Measurements from ENCODE around the gene KANSL1L. TPM values are rescaled to one million over a fixed set of nuclear protein-coding genes. Genes with fewer than 3 reads are reported as not detected.
A peak's percentile ranks its signal among the peaks of the same experiment; 100 is the strongest.

The KANSL1L gene
- total and polyA plus RNA-seq, 10 of the 15 experiments (the other 5 are each of a cell fraction or from before 2014, with no cell fraction given): 1.2 to 9.5 (median 3.7) TPM

DNA sequence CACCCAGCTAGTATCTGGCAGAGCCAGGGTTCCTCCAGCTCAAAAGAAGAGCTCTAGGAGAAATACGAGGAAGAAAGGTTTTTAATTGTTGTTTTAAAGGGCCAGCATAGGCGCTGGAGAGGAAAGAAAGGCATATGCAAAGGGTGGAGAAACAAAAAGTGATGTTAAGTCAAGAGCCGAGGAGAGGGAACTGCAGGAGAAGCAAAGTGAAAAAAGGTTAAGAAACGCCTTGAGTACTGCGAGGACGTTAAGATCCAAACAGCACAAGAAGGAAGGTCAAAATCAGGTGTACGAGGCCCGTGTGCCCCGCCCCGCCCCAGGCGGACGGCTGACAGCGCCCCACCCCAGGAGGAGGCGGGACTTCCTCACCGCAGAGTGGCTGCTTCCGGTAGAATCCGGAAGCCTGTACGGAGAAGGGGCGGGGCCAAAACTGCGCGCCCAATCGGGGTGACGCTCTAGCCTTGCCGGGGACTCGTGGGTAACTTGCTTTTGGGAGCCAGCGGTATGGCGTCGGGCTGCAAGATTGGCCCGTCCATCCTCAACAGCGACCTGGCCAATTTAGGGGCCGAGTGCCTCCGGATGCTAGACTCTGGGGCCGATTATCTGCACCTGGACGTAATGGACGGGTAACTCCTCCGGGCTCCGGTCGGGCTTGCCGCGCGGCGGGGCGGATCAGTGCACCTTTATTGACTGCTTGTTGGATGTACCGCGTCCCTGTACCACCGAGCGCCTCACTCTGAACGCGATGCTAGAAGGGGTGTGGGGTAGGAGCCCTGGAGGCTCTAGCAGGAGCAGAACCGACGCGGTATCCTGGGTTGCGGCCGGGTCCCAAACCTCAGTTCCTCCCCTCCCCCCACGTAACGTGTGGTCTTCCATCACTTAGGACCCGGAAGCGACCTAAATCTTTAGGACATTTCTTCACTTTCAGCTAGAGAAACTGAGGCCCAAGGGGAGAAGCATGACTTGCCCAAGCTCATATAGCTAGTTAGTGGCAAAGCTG, 168.8 kb downstream of the KANSL1L start, which contains the start of gene RPE (continued):
- TF ChIP-seq, protein P1, sequence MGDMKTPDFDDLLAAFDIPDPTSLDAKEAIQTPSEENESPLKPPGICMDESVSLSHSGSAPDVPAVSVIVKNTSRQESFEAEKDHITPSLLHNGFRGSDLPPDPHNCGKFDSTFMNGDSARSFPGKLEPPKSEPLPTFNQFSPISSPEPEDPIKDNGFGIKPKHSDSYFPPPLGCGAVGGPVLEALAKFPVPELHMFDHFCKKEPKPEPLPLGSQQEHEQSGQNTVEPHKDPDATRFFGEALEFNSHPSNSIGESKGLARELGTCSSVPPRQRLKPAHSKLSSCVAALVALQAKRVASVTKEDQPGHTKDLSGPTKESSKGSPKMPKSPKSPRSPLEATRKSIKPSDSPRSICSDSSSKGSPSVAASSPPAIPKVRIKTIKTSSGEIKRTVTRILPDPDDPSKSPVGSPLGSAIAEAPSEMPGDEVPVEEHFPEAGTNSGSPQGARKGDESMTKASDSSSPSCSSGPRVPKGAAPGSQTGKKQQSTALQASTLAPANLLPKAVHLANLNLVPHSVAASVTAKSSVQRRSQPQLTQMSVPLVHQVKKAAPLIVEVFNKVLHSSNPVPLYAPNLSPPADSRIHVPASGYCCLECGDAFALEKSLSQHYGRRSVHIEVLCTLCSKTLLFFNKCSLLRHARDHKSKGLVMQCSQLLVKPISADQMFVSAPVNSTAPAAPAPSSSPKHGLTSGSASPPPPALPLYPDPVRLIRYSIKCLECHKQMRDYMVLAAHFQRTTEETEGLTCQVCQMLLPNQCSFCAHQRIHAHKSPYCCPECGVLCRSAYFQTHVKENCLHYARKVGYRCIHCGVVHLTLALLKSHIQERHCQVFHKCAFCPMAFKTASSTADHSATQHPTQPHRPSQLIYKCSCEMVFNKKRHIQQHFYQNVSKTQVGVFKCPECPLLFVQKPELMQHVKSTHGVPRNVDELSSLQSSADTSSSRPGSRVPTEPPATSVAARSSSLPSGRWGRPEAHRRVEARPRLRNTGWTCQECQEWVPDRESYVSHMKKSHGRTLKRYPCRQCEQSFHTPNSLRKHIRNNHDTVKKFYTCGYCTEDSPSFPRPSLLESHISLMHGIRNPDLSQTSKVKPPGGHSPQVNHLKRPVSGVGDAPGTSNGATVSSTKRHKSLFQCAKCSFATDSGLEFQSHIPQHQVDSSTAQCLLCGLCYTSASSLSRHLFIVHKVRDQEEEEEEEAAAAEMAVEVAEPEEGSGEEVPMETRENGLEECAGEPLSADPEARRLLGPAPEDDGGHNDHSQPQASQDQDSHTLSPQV (IDR thresholded peaks at IDR 0.05): no peak
- TF ChIP-seq POU2F2 (IDR thresholded peaks at IDR 0.05; ENCODE audit: borderline replicate concordance, low read depth, low read length): peak; percentile 47; the same call in 1 of the 3 replicates
- no peak; the same call in 1 of the 2 replicates for TF ChIP-seq FOXK2 (IDR thresholded peaks at IDR 0.05)
- peak; percentile 52; the same call in 1 of the 2 replicates for TF ChIP-seq CHD2 (IDR thresholded peaks at IDR 0.05; ENCODE audit: borderline replicate concordance, low read depth, low read length)
- TF ChIP-seq BCL3 (IDR thresholded peaks at IDR 0.05; ENCODE audit: borderline replicate concordance, insufficient read depth, low read depth, low read length, poor library complexity, severe bottlenecking): no peak
- no peak for TF ChIP-seq JUND (IDR thresholded peaks at IDR 0.05; ENCODE audit: low read depth, low read length)
- no peak for TF ChIP-seq CEBPB (IDR thresholded peaks at IDR 0.05; ENCODE audit: borderline replicate concordance in 1 of 2, low read depth in 2 of 2, low read length in 2 of 2)
- TF ChIP-seq, protein P2, sequence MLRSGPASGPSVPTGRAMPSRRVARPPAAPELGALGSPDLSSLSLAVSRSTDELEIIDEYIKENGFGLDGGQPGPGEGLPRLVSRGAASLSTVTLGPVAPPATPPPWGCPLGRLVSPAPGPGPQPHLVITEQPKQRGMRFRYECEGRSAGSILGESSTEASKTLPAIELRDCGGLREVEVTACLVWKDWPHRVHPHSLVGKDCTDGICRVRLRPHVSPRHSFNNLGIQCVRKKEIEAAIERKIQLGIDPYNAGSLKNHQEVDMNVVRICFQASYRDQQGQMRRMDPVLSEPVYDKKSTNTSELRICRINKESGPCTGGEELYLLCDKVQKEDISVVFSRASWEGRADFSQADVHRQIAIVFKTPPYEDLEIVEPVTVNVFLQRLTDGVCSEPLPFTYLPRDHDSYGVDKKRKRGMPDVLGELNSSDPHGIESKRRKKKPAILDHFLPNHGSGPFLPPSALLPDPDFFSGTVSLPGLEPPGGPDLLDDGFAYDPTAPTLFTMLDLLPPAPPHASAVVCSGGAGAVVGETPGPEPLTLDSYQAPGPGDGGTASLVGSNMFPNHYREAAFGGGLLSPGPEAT (IDR thresholded peaks at IDR 0.05; ENCODE audit: low read depth): peak; percentile 69
- TF ChIP-seq SMAD1 (IDR thresholded peaks at IDR 0.05; ENCODE audit: low read depth, partially characterized antibody): peak; percentile 32
- TF ChIP-seq PAX5 (IDR thresholded peaks at IDR 0.05; ENCODE audit: borderline replicate concordance, low read depth, low read length): no peak
- TF ChIP-seq HDGF (IDR thresholded peaks at IDR 0.05): peak; percentile 85; the same call in 1 of the 2 replicates
- peak; percentile 87 for TF ChIP-seq YY1 (IDR thresholded peaks at IDR 0.05; ENCODE audit: low read depth, low read length)
- peak; percentile 29 for TF ChIP-seq E2F8 (IDR thresholded peaks at IDR 0.05; ENCODE audit: low read depth, partially characterized antibody)
- TF ChIP-seq RAD51 (IDR thresholded peaks at IDR 0.05): no peak
- TF ChIP-seq MEF2A (IDR thresholded peaks at IDR 0.05; ENCODE audit: insufficient read depth, low read depth, low read length): no peak
- TF ChIP-seq BRCA1 (IDR thresholded peaks at IDR 0.05; ENCODE audit: low read depth, low read length): no peak
- no peak for TF ChIP-seq NR2C1 (IDR thresholded peaks at IDR 0.05)
- TF ChIP-seq SMC3 (IDR thresholded peaks at IDR 0.05; ENCODE audit: borderline replicate concordance, low read length): no peak
- no peak for TF ChIP-seq KDM1A (IDR thresholded peaks at IDR 0.05; ENCODE audit: borderline replicate concordance)
